ENCODE data around the gene SSR2. TPM values are rescaled to one million over a fixed set of nuclear protein-coding genes. Genes with fewer than 3 reads are reported as not detected.

The SSR2 gene
- total and polyA plus RNA-seq, 10 donors: 152 to 291 (median 194) TPM

DNA sequence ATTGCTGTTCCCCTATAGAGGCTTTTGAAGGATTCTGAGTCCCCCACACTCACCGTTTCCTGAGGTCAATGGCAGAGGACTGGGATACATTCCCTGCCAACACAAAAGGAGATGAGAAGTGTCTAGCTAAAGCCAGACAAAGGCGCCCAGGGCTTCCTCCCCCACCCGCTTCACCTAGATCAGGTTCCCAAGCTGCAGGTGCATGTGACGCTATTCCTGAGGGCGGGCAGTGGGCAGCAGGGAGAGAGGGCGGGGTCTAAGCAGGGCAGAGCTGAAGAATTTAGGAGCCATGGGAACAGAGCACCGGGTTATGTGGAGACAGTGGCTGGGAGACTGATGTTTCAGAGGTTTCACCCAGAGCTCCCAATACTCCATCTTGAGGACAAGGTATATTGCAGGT, 36.4 kb downstream of the SSR2 start:
- Histone ChIP-seq H3K4me3 (no peak overlapping the region), H3K36me3 (peaks cover 0 to 17% (median 0%) of the 10 kb centered on the region in 6 donors), H3K27me3 (replicated peaks in 1 of 7) (no peaks in the 10 kb centered on the region), H3K27ac (peak overlapping the region in 6 of 8 donors; percentile 46 to 99 (median 98)), H3K4me1 (peaks cover 37 to 87% (median 63%) of the 10 kb centered on the region in 6 donors), H3K9me3 (no peaks in the 10 kb centered on the region)
- WGBS, 5 donors: 78 to 95% (median 89%) methylated on average over 7 of the region's 7 CpGs
- no peak for DNase-seq
- TF ChIP-seq POLR2A (IDR thresholded peaks at IDR 0.05): no peak
- intact Hi-C loops (cut with DNase I; ENCODE audit: low total_unique reads): loop anchor here (5.0 kb wide), 1 partner anchor 42 kb away; the partner anchor contains the start of gene RXFP4

DNA sequence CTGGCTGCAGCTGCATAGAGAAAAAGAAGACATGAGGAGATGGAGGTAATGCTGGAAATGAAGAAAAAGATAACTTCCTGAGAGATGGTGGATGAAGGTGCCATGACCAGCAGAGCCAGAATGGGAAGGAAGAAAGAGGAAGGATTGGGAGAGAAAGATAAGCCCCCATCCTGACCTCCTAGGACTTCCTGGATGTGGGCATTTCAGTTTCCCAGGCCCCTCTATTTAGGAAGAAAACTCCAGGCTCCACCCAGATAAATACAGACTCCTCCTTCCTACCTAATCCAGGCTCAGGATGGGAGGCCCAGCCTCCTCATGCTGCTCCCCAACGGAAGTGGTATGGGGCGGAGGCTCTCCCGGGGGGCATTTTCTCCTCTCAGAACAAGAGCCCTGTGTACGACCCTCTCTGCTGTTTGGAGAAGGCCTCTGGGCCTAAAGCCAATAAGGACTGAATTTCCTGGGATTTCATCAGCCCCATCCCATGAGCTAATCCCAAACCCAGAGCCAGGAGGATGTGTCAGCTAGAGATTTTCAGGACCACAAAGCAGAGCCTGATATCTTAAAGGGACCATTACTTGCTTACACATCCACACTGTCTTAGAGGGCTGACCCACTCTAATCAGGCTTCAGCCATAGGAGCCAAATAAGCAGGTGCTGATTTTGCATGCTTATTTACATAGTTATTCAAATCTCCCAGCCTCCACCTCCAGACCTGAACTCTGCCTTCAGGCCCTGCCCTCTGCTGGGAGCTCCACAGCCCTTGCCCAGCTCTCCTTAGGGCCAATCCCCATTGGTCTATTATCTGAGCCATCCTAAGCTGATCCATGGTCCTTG, 37.3 kb downstream of the SSR2 start:
- Histone ChIP-seq H3K36me3 (peaks cover 0 to 17% (median 0%) of the 10 kb centered on the region in 6 donors), H3K27ac (peak overlapping the region in 7 of 8 donors; percentile 46 to 99 (median 98)), H3K4me3 (no peak overlapping the region), H3K9me3 (no peaks in the 10 kb centered on the region), H3K4me1 (peaks cover 41 to 87% (median 63%) of the 10 kb centered on the region in 6 donors), H3K27me3 (replicated peaks in 1 of 7) (no peaks in the 10 kb centered on the region)
- WGBS, 5 donors: 18 to 45% (median 34%) methylated on average over 4 of the region's 4 CpGs
- intact Hi-C loops (cut with DNase I; ENCODE audit: low total_unique reads): loop anchor here (5.0 kb wide), 1 partner anchor 41 kb away; the partner anchor contains the start of gene RXFP4
- TF ChIP-seq, protein P1, sequence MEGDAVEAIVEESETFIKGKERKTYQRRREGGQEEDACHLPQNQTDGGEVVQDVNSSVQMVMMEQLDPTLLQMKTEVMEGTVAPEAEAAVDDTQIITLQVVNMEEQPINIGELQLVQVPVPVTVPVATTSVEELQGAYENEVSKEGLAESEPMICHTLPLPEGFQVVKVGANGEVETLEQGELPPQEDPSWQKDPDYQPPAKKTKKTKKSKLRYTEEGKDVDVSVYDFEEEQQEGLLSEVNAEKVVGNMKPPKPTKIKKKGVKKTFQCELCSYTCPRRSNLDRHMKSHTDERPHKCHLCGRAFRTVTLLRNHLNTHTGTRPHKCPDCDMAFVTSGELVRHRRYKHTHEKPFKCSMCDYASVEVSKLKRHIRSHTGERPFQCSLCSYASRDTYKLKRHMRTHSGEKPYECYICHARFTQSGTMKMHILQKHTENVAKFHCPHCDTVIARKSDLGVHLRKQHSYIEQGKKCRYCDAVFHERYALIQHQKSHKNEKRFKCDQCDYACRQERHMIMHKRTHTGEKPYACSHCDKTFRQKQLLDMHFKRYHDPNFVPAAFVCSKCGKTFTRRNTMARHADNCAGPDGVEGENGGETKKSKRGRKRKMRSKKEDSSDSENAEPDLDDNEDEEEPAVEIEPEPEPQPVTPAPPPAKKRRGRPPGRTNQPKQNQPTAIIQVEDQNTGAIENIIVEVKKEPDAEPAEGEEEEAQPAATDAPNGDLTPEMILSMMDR (IDR thresholded peaks at IDR 0.05 in 8 of 11, conservative IDR thresholded peaks at IDR 0.05 in 3 of 11): peak in 6 of 11 experiments; percentile 16 to 28 (median 20)
- TF ChIP-seq POLR2AphosphoS5 (IDR thresholded peaks at IDR 0.05) (peak in 1 of 3 donors; percentile 4), POLR2A (IDR thresholded peaks at IDR 0.05) (no peak)
- no peak for DNase-seq

DNA sequence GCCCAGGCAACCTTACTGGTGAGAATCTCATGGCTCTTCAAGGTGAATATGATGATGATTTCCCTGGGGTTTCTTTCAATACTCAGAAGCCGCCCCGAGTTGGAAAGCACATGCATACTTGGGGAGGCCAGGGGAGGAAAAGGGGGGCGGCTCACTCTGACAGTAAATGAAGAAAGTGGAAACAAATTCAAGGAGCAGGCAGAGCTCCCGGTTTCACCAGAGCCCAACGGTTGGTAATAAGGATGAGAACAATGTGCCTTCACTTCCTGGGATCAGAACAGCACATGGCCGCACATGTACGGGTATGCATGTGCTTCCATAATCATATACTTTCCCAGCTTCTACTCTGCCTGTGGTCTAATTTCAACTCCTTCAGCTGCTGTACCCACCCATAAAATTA, 38.6 kb downstream of the SSR2 start:
- intact Hi-C loops (cut with DNase I; ENCODE audit: low total_unique reads): loop anchor here (5.0 kb wide), 1 partner anchor 40 kb away; the partner anchor contains the start of gene RXFP4
- Histone ChIP-seq H3K36me3 (peaks cover 0 to 17% (median 0%) of the 10 kb centered on the region in 6 donors), H3K4me1 (peaks cover 41 to 82% (median 65%) of the 10 kb centered on the region in 6 donors), H3K27me3 (replicated peaks in 1 of 7) (no peaks in the 10 kb centered on the region), H3K9me3 (no peaks in the 10 kb centered on the region), H3K27ac (peak overlapping the region; percentile 95 to 99 (median 98)), H3K4me3 (peak overlapping the region in 1 of 8 donors; percentile 98)
- no peak for DNase-seq
- no peak for TF ChIP-seq POLR2A (IDR thresholded peaks at IDR 0.05)
- TF ChIP-seq POLR2AphosphoS5 (IDR thresholded peaks at IDR 0.05): no peak
- WGBS, 5 donors: 70 to 77% (median 74%) methylated on average over 7 of the region's 7 CpGs

DNA sequence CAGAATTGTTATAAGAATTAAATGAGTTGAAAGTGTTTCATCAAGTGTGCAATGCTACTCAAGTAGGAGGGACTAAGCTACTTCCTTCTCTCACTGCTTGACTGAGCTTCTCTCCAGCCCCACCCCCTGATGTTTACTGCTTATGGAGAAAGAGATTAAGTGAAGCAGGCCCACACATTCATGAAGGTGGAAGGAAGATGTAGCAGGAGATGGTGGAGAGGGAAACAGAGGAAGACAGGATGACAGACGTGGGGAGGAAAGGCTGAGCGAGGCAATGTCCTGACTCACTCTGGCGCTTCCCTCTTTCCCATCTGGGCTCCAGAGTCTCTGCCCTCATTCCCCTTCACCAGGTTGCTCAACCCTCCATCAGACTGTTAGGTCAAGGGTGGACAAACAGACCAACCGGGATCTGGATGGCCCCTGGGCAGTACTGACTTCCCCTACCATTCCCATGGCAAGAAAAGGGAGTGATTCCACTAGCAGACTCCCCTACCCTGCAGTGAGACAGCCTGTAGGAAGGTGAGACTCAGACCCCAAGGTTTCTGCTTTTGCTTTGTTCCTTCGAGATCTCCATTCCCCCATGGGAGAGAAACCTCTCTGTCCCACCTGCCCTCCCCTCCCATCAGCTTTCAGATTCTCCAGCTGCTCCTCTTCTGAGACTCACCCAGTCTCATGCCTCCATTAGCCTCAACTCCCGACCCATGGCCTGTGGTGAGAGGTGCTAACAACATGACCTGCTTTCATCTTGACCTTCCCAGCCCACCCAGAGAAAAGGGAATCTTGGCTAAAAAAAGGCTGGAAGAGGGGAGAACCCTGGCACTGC, 39.3 kb downstream of the SSR2 start:
- H3K4me3 ChIP-seq: peak overlapping the region in 2 of 8 donors; percentile 1 to 98
- TF ChIP-seq, protein P1 (IDR thresholded peaks at IDR 0.05 in 8 of 11, conservative IDR thresholded peaks at IDR 0.05 in 3 of 11): no peak
- peak in 1 of 3 donors; percentile 54 for TF ChIP-seq POLR2AphosphoS5 (IDR thresholded peaks at IDR 0.05)
- no peaks in the 10 kb centered on the region for H3K9me3 ChIP-seq
- 37 to 45% (median 44%) methylated on average over 6 of the region's 6 CpGs for WGBS, 5 donors
- peaks cover 0 to 17% (median 0%) of the 10 kb centered on the region in 6 donors for H3K36me3 ChIP-seq
- no peaks in the 10 kb centered on the region for H3K27me3 ChIP-seq (replicated peaks in 1 of 7)
- H3K4me1 ChIP-seq: peaks cover 41 to 84% (median 68%) of the 10 kb centered on the region in 6 donors
- peak overlapping the region; percentile 95 to 99 (median 98) for H3K27ac ChIP-seq
- intact Hi-C loops (cut with DNase I; ENCODE audit: low total_unique reads): loop anchor here (5.0 kb wide), 1 partner anchor 39 kb away; the partner anchor contains the start of gene RXFP4
- peak; percentile 78 for DNase-seq
